GM21367 (cell line): ENCODE results near the gene ARL5A.
A peak's percentile ranks its signal among the peaks of the same experiment; 100 is the strongest.
"Not testable (repeated sequence)": the region's sequence is repeated elsewhere in the genome, so short reads cannot be mapped to it uniquely, and the experiment has no call there.

ENCODE experiments used
- ATAC-seq: cut with Tn5 transposase; IDR thresholded peaks from one replicate; pipeline ENCODE4 v1.9.1; 2021; ENCODE audit not compliant: unreplicated experiment

Gene ARL5A

DNA sequence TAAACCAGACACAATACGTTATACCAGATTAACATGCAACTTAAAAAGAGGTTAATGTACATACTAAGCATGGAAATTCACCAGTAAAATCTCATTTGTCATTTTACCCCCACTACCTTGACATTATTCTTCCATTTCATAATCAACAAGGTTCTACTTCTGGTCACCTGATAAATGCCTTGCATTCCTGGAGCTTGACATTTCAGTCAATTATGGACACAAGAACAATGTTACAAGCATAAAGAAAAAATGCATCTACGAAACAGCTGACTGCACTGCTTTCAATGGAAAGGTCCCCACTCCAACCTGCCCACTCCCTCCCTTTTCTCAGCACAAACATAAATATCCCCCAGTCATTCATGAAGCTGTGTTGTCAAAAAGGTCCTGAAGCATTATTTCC, 31.4 kb downstream of the ARL5A start:
- no peak for ATAC-seq

DNA sequence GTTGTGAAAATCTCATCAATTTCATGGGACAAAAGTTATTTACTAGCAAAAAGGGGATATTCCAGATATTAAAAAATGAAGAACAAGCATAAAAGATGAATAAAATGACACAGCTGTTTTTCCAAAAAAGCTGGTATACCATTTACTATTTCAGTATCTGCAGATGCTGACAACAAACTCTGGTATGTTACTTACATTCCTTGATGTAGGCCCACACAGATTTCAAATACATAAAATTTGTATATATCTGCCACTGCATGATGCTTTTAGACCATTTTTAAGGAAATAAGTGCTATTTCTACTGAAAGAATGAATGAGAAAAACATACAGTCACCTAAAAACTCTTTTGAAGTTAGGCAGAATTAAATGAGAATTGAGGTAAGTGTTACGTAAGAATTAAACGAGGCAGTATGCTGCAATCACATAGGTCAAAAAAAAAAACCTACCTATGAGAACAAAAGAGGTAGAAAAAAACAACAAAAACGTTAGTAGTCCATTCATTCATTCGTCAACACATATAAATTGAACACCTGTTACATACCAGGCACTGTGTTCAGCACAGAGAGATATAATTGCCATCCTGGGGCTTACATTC, 32.5 kb downstream of the ARL5A start:
- no peak for ATAC-seq

DNA sequence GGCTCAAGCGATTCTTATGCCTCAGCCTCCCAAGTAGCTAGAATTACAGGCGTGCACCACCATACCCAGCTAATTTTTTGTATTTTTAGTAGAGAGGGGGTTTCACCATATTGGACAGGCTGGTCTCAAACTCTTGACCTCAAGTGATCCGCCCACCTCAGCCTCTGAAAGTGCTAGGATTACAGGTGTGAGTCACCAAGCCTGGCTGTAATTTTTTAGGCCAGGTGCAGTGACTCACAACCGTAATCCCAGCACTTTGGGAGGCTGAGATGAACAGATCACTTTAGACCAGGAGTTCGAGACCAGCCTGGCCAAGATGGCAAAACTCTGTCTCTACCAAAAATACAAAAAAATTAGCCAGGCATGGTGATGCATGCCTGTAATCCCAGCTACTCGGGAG, 33.8 kb downstream of the ARL5A start:
- not testable (repeated sequence) for ATAC-seq

DNA sequence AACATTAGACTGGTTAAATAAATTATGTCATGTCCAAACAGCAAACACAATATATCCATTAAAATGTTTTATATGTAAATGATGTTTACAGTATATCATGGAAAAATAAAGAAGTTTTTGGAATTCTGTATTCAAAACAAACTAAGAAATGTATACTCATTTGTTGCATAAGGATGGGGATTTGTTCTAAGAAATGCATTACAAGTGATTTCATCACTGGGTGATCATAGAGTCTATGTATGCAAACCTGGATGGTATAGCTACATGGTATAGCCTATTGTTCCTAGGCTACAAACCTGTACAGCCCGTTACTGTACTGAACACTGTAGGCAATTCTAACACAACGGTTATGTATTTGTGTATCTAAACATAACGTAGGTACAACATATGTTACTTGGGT, 35.1 kb downstream of the ARL5A start:
- no peak for ATAC-seq

DNA sequence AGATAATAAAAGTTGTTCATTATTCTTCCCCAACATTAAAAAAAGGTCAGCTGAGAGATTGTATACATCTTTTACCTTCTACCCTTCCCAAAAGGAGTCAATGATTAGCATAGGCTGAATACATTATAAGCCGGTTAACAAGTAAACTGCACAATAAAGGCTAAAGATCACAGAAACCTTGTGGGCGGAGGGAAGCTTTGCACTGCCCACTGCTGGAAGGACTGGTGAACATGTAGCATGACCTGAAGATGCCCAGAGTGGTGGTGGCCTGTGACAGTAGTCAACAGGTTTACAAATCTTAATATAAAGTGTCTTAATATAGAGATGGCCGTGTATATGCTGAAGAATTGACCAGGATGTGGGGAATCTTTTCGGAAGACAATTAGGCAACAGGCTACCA, 35.6 kb downstream of the ARL5A start:
- no peak for ATAC-seq

DNA sequence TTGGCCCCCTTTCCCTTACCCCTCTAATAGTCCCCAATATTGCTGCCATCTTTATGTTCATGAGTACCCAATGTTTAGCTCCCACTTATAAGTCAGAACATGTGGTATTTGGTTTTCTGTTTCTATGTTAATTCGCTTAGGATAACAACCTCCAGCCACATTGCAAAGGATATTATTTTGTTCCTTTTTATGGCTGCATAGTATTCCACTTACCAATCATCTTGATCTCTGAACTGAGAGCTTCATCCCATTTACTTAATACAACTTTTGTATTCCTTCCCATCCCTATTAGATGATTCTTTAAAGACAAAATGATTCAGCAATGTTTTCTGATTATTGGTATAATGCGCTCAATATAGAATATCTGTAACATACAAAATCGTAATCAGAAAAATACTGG, 36.7 kb downstream of the ARL5A start:
- no peak for ATAC-seq

DNA sequence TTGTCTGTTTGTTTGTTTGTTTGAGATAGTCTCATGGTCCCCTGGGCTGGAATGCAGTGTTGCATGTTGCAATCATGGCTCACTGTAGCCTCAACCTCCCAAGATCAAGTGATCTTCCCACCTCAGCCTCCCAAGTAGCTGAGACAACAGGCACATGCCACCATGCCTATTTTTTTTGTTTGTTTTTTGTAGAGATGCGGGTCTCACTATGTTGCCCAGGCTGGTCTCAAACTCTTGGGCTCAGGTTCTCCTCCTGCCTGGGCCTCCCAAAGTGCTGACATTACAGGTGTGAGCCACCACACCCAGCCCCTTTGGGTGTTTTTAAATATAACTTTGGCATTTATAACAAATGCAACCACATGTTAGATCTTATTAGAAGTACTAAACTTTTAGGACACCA, 37.5 kb downstream of the ARL5A start:
- no peak for ATAC-seq

DNA sequence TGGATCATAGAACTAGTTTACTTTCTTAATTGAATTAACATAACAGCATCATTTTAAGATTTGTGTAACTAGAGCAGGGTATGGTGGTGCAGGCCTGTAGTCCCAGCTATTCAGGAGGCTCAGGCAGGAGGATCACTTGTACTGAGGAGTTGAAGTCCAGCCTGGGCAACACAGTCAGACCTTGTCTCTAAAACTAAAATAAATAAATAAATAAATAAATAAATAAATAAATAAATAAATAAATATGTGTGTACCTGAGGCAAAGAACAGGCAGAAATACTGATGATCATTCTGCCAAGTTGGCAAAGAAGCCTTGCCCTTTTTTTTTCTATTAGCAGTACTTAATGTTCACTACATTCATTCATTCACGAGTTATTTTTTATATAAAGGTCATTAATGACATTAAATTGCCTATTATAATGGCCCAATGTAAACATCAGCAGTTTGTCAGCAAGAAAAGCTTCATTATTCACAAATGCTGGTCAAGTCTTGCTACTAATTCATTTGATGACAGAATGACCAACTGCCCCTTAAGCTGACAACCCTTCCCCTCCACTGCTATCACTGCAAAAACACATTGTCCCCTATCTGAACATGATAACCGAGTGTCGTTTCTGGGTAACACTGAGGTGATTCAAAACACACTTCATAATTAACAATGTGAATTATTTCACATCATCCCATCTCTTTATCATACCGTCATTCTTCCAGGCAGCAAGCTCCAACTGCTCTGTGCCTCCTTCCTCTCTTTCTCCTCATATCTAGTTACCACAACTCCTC, 39.0 kb downstream of the ARL5A start:
- ATAC-seq = no peak

DNA sequence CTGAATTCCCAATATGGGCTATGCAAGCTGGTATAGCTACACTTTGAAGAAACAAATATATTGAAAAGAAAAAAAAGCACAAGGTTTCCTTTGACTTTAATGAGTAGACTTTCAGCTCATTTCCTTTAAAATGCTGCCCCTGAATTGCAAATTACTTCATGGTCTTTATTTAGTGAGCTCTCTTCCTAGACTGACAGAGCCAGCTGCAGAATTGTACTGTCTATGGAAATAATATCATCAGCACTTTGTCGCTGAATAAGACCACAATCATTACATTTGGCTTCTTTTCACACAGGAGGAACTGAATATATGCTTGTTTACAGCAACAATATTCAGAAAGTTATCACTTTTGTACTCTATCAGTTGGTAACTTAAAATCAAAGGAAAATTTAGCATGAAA, 41.7 kb downstream of the ARL5A start:
- no peak for ATAC-seq

DNA sequence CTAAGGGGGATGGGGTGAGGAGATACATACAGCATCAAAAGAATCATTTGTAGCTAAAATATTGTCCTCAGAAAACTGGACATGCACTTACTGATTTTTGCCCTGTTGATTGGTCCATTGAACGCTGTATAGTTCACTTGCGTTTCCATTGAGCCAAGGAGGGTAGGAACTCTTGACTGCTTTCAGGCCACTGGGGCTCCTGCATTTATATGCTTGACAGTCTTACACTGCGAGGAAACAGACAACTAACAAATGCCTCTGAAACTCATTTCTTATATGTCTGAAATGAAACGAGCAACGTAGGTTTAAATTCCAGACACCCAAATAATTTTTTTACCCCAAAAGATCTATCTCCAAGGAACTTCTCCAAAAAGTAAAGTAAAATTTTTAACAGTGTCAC, 42.1 kb downstream of the ARL5A start:
- no peak for ATAC-seq

DNA sequence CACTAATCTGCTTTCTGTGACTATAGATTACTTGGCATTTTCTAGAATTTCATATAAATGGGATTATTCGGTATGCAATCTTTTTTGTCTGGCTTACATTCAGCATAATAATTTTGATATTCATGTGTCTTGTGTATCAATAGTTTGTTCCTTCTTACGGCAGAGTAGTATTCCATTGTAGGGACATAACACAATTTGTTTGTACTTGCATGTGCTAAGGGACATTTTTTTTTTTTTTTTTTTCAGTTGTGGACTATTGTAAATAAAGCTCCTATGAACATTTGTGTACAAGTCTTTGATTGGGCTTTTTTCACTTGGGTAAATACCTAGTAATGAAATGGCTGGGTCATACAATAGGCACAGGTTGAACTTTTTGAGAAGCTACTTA, 45.1 kb downstream of the ARL5A start:
- ATAC-seq = no peak

DNA sequence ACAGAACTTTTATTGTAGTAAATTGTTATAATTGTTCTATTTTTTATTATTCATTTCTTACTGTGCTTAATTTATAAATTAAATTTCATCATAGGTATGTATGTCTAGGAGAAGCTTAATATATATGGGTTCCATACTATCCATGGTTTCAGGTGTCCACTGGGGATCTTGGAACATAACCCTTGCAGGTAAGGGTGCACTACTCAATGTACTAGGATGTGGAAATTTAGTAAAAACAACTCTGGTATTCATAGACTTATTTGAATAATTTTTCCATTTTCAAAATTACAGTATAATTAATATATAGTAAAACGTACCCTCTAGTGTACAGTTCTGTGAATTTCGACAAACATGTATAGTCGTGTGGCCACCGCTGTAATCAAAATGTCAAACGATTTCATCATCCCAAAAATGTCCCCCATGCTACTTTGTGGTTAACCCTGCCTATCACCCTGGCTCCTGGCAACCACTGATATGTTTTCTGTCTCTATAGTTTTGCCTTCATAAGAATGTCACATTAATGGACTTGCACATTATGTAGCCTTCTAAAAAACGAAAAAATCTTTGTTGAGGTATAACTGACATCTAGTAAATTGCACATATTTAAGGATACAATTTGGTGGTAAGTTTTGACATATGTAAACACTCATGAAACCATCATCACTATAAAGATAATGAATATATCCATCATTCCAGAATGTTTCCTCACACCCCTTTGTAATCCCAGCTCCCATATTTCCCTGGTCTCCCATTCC, 45.7 kb downstream of the ARL5A start:
- ATAC-seq = no peak

DNA sequence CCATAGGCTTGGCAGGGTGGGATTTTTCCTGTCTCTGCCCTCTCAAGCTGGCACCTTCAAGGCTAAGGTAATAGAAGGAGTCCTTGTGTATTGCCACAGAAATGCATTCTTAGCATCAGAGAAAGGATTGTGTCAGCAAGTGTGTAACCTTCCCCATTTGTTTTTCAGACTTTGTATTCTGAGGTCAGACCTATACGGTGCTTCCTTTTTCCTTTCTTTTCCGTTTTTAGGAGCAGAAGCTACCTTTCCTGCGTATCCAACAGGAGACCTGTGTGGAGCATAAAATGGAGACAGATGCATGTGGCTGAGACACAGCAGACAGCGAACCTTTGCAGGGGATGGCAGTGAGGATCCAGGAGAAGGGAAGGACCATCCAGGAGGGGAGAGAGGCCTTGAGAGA, 46.6 kb downstream of the ARL5A start:
- no peak for ATAC-seq

DNA sequence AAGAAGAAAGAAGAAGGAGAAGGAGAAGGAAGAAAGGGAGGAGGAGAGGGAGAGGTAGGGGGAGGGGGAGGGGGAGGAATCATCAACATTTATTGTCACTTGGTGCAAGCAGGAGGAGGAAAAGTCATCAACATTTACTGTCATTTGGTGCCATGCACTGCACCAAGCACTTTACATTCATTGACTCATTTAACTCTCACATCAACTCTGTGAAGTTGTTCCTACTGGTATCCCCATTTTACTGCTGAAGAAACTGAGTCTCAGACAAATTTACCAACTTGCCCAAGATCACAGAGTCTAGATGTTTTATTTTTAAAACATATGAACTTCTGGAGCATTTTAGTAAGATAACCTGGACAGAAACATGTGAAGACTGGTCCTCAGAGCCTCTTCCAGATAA, 47.3 kb downstream of the ARL5A start:
- no peak for ATAC-seq

DNA sequence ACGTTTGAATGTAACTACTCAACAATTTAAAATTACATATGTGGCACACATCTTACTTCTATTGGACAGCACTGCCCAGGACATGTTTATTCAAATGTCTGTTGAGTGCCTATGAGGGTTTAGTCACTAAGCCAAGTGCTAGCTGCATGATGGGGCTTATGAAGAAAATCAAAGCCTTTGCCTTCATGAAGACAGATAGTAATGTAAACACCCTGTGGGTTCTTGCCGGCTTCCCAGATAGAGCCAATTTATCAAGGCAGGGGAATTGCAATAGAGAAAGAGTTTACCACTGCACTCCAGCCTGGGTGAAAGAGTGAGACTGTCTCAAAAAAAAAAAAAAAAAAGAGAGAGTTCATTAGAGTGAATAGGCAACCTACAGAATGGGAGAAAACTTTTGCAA, 50.3 kb downstream of the ARL5A start:
- no peak for ATAC-seq

DNA sequence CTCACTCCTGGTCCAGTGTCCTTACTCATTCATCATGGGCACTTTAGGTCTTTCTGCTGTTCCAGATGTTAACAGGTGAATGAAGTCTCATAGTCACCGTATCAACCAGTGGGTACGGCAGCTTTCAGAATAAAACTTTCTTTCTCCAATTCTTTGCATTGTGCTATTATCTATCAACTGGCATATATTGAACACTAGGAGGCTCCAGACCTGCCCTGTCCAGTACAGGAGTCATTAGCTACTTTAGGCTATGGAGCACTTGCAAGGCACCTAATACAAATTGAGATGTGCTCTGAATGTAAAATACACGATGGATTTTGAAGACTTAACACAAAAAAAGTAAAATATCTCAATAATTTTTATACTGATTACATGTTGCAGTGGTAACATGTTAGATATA, 50.7 kb downstream of the ARL5A start:
- no peak for ATAC-seq

DNA sequence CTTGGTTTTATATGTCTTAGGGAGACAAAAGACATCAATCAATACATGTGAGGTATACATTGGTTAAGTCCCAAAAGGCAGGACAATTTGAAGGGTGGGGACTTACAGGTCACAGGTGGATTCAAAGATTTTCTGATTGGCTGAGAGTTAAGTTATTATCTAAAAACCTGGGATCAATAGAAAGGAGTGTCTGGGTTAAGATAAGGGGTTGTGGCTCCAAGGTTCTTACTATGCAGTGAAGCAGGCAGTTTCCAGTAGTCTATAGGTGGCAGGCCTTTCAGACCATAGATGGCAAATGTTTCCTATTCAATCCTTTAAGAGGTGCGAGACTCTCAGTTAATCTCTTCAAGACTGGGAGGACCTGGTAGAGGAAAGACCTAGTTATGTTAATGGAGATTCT, 51.9 kb downstream of the ARL5A start:
- no peak for ATAC-seq

DNA sequence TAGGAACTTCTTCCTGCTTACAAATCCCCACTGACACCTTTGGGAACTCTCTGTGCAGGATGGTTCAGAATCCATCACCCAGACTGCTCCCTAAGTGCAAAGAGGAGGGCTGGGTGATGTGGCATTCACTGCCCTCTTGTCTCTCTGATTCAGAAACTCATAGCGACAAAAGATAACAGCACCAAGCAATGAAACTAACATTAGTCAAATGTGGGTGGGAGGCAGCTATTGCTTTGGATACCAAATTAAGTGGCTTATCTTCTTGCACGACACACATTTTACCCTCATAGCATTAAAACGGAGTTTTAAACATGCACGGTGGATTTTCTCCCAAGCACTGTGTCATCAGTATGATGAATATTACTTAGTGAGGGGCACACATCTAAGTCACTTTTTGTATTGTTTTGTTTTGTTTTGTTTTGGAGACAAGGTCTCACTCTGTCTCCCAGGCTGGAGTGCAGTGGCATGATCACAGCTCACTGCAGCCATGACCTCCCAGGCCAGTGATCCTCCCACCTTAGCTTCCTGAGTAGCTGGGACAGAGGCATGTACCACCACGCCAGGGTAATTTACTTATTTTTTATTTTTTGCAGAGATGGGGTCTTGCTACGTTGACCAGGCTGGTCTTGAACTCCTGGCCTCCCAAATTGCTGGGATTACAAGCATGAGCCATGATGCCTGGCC, 53.0 kb downstream of the ARL5A start:
- no peak for ATAC-seq

DNA sequence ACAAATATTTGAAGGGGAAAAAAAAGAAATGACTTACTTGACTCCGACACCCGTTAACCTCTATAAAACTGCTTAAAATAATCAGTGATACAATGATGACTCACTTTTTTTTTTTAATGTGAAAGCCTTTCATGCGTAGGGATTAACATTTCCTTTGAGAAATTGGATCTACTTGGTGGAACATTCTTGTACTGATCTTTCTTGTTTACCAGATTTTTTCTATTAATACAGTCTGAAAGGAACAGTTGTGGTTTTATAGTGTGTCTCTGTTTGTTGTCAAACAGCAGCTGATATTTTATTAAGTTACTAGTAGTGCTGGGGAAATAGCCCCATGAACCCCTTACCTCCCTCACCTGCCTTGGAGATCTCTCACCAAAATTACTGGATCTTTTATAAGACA, 53.7 kb downstream of the ARL5A start:
- no peak for ATAC-seq

DNA sequence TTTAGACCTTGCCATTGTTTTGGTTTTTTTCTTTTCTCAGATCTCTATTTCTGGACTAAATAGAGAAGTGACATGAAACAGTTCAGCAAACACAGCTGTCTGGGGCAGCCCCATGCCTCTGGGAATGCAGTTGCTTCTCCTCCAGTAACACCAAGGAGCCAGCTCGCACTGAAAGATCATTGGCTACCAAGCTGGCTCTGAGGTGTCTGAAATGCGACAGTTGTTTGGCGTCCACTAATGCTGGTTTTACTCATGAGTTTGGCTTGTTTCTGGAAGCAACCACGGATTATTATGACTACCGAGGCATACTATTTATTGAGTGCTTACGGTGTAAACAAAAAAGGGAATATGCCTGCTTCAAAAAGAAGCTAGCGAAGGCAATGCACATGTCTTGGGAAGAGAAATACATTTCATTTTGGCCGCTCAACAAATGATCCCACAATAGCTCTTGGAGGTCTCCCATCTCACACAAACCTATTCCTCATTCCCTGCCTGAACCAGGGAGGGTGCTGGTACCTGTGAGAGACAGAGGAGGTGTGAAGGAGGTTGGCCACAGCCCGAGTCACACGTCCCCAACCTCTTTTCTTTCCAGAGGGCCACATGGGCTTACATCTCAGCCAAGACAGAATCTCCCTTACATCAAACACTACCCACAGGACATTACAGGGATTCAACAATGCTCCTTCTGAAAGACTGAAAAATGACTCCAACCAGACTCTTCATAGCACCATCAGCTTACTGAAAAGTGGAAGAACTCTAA, 56.4 kb downstream of the ARL5A start:
- ATAC-seq = peak; percentile 98

DNA sequence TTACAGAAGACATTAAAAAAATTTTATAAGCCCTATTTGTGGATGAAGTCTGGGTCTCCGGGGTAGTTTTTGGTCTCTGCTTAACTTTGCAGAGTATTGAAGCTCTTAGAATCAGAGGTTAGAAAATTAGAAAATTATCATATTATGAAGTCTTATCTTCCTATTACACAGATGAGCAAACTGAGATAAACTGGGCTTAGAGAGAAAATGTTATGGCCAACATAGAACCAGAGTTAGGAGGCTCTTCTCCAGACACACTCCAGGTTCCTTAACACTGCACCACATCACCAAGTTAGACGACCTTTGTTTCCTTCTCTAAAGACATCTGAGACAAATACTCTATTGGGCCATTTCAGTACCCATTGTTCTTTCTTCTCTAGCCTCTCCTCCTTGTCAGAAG, 57.2 kb downstream of the ARL5A start:
- ATAC-seq = peak; percentile 17
